Inferior parietal cortex (tissue), 1 donor: ENCODE data around the gene FBXL7.

Source experiments
- DNase-seq: peaks from one replicate; pipeline ENCODE4 v3.0.0-alpha.2; 2016; ENCODE audit errors: extremely low spot score

The FBXL7 gene

DNA sequence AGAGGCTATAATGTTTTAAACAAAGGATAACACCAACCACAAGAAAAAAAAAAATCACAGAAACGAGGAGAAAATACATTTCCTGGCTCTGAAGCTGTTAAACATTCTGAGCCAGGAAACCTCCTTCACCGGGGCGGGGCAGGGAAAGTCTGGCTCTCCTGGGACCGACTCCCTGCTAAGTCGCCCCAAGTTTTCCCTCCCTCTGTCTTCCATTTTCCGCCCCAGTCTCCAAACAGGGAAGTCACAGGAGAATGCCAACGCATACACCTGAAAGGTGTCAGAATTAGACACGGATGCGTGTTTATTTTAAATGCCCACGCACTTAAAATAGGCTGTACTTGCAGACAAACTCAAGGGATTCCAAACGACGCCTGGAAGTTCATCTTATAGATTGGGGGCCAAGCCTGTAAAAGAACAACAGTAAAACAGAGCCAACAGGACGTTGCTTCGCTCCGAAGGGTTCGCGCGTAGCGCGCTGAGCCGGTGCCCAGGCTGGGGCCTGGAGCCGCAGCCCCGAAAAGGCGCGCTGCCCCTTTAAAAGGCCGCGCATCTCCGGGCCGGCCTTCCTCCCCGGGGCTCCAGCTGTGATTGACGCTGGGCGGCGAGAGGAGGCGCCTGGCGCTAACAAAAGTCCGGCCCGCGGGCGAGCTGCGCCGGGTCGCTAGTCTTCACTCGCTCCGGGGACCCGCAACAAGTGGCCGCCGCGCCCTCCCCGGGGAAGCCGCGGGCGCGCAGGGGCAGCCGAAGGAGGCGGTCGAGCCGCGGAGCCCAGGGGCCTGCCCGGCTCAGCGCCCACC, at the start of gene FBXL7:
Gene FBXL7, plus strand, starts transcription at position 653 of the 797 bp plus-strand sequence.
- peak; percentile 66 for DNase-seq

DNA sequence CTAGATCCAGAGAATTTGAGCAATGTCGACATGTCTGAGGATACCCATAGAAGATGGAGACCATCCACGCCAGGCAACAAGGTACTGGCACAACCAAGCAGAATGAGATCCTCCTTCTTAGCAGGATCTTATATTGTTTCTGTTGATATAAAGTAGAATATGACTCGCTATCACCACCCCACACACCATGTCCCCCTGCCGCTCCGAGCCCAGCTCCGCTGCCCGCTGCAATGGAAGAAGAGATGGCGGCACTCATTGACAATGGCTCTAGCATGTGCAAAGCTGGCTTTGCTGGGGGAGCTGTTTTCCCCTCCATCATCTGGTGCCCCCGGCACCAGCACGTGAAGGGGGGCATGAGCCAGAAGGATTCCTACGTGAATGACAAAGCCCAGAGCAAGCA, 49.5 kb upstream of the FBXL7 start:
- DNase-seq, result no peak

DNA sequence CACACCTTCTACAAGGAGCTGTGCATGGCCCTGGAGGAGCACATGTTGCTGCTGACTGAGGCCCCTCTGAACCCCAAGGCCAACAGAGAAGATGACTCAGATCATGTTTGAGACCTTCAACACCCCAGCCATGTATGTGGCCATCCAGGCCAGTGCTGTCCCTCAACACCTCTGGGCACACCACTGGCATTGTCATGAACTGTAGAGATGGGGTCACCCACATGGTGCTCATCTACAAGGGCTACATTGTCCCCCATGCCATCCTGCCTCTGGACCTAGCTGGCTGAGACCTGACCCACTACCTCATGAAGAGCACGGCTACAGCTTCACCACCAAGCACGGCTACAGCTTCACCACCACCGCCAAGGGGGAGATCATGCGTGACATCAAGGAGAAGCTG, 49.0 kb upstream of the FBXL7 start:
- no peak for DNase-seq

DNA sequence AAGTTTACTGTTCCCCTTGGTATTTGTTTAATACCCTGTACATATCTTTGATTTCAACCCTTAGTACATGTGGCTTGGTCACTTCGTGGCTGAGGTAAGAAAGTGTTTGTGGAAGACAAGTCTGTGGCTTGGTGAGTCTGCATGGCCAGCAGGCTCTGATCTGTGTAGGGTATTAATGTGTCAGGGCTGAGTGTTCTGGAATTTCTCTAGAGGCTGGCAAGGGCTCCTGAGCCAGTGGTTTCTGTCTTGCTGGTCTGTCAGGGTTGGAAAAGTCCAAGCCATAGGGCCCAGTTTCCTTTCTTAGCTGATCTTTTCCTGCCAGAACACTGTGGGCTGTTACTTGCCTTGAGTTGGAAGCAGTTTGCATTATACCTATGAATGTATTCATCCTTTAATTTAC, 48.0 kb upstream of the FBXL7 start:
- no peak for DNase-seq

DNA sequence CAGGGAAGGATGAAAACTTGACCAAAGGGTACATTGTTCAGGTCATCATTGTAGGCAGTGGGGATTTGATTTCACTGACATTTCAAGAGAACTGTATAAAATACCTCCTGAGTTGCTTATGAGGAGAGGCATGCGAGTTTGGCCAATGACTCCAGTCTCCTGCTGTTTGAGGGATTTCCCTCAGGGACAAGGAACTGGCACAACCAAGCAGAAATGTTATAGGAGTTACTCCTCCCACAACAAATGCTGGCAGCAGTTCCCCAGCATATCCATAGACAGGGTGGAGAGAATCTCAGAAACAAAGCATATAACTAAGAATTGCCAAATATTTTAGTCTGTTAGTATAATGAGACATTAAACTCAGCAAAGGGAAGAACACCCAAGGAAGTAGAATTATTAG, 47.2 kb upstream of the FBXL7 start:
- DNase-seq, result no peak

DNA sequence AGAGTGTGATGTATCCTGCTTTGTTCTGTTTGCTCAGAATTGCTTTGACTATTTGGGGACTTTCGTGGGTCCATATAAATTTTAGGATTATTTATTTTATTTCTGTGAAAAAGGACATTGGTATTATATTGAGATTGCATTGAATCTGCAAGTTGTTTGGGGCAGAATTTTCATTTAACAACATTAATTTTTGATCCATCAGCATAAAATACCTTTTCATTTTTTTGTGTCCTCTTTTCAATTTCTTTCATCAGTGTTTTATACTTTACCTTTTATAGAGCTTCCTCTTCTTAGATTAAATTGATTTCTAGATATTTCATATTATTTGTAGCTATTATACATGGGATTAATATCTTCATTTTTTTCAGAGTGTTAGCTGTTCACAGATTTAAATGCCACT, 40.8 kb upstream of the FBXL7 start:
- no peak for DNase-seq

DNA sequence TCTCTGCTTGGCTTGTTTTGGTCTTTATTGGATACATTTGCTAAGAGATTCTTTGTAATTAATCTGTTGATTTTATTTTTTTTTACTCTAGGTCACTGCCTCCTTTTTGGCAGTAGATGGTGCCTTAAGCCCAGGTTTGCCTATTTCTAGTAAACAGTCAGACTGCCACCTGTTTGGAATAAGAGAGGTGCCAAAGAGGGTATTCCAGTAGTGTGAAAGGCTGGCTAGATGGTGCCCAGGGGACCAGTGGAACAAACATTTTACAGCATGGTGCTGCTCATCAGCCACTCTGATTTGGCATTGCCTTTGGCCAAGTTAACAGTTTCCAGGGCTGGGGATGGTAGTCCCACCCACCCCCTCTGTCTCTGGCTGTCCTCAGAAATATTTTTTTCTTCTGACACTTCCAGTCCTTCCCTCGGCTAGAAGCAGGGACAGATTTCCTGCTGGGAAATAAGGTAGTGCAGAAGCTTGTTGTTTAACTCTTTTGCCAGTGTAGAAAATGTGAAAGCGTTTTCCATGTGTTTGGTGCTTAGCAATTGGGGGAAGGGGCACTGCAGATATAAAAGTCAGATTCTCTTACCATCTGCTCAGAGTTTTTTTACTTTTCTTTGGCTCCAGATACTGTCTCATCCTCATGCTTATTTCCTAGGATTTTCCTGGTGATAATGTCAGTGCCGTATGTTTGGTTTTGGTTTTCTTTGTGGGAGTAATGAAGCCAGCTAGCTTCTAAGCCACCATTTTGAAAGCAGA, 36.6 kb upstream of the FBXL7 start:
- no peak for DNase-seq

DNA sequence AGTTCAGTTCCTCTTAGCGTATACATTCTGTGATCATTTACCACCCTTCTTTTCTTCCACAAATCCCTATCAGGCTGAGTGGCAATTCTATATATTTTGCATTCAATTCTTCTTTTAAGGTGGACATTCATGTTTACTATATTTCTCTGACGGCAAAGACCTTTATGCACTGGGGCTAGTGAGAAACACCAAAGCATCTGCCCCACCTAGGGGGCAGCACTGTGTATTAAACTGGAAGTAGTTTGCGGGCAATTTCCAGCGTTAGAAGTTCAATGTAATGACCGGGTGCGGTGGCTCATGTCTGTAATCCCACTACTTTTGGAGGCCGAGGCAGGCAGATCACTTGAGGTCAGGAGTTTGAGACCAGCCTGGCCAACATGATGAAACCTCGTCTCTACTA, 27.9 kb upstream of the FBXL7 start:
- DNase-seq, result no peak

DNA sequence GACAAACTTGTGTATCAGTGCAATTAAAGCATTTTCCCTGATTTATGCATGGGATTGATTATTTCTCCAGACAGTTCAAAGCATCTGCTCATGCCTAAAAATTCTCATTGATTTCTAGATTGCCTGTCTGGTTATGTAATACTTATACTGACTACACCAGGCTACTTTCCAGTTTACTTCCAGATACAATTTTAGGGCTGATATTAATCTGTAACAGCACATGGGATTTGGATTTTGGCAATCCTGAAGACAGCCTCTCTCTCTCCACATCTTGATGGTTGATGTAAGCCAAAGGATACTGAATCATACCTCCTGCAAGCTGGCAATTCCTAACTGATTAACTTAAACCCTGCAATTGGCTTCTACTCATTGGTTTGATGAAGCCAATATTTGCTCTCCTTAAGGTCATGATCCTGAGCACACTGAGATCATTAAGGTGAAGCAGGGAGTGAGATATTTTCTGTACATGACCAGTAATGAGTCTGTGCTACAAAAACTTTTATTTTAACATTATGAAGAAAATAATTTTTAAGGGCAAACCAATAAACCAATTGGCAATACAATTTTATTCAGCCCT, 25.7 kb upstream of the FBXL7 start:
- DNase-seq, result no peak

DNA sequence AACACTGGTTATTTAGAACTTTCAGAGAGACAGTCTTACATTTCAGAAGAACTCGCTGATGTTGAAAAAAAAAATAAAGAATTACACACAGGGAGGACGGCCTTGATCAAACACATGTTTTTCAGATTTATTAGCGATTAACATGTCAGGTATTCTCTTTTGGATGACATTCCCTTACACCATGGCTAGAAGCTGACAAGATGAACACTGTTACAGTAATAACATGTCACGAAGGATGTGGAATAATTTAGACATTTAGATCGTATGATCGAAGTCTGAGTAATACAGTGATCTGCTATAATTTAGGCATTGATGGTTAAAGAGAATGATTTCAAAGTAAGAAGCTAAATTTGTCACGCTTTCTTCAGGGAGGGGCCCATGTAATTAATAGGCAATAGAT, 24.6 kb upstream of the FBXL7 start:
- no peak for DNase-seq

DNA sequence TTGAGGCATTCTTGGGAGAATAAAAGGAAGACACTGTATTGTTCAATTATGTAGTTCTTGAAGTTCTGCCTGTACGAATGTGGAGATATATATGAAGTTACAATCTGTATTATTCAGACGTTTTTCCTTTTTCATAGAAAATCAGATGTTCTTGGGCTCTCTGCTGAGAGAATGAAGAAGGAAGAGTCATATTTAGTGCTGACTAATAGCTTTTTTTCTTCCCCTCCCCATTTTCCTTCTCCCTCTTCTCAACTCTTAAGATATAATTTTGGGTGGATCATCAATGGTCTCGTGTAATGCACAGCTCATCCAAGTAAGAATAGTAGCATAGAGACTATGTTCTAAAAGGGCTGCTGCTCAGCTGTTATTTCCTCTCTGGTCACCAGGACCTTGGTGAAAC, 23.0 kb upstream of the FBXL7 start:
- no peak for DNase-seq

DNA sequence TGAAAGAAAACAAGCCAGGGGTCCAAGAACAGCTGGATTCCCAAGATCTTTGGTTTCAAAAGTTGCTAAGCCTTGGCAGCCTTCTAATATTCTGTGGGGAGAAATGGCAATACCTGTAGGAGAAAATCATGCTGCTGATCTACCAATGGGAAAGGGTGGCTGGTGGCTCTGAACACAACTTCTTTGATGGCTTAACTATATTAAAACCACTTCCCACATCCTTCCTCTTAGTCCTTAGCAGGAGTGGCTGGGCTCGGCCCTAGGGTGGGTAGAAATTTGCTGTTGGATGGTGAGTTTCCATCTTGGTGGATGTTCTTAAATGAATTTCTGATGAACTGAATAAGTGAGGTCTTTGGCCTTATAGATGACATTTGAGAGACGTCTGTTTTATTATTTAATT, 19.5 kb upstream of the FBXL7 start:
- DNase-seq, result no peak

DNA sequence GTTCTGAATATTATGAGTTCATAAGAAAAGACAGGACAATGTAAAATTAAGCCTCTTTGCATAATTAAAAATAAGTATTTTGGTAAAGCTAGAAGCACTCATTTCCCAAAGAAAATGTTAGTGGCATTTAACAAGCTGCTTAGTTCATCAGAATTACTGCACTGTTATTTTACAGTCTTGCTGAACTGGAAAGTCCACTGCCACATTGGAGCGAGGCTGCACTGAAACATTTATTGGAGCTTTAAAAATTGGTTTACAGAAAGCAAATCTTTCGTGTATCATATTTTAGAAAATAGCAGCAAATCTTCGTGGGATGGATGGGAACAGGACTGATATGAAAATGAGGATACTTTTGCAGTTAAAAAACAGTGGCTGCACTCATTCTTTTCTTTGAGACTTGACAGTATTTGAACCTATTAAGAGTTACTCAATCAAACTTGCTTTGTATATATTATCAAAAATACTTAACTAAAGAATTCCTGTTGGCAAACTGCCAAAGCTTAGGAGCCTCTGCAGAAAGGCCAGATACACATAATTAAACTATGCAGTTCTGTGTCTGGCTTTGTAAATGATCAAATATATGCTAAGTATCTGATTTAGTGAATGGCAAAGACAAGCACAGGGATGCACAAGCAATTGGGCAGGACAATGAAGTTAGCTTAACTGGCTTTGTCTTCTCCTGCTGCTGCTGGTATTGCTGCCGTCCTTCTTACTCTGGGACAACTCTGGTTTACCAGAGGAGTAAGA, 16.5 kb upstream of the FBXL7 start:
- no peak for DNase-seq

DNA sequence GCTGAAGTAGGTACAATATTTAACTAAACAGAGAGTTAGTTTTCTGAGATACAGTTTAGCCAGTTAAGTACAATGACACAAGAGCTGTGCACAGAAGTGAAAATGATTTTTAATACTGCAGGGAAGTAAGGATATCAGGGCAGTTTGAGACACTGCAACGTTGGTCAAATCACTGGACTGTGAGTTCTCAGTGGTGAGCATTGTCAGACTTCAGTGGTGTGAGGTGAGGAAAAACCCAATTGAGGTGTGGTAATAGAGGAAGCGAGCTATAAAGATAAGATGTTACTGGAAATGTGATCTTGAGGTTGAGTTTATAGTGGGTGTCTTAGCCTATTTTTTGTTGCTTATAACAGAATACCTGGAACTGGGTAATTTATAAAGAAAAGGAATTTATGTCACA, 12.8 kb upstream of the FBXL7 start:
- DNase-seq, result no peak

DNA sequence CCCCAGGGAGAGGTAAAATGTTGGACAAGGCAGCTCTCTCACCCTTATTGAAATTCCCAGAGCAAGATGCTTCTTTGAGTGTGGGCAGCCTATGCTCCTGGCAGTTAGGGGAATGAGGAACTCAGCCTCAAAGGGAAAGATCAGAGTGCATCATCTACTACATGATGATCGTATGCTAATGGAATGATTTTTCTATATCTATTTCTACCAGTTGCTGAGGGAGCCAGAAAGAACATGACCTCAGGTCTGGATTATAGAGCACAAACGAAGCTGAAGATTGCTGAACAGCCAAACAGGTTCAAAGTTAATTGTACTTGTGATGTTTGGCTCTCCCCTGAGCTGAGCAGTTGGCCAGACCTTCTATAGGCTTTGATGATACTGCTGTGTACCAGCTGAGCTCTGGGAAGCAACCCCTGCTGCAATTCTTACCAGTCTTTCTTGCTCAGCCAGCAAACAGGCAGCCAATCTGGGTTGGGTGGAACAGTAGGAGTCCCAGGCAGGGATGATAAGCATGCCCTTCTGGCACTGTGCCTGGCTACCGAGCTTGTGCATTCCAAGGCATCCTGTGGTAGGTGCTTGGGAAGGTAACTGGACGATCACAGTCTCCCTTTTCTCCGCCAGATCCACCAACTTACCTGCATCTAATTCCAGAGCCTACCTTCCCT, 10.3 kb upstream of the FBXL7 start:
- no peak for DNase-seq

DNA sequence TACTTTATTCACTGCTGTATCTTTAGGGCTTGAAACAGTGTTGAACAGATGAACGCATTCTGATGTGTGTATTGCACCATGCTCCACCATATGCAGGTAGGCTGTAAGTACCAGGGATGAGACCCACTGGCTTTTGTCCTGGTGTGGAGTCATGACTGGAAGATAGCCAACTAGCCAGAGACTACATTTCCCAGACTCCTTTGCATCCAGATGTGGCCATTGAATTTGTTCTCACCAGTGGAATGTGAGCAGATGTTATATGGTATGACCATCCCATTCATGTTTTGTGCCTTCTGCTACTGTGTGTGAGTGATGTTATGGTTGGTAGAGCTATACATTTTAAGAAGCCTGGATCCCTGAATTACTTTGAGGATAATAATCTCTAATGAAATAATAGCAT, 7.4 kb upstream of the FBXL7 start:
- no peak for DNase-seq

DNA sequence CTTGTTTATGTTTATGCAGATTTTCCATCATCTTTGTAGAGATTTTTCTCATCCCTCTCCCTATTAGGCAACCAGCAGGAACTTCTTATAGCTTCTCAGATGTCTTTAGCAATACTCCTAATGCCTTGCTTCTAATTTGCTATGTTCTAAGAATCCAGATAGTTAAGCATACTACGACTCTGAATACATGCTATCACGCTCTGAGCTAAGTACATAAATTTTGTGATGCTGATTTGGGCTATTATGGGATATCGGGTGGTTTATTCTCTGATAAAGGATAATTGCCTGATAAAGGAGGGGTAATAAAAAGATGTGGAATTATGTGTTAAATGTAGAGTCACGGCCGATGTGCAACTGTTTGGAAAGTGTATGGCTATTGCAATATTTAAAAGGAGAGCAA, 6.5 kb upstream of the FBXL7 start:
- no peak for DNase-seq

DNA sequence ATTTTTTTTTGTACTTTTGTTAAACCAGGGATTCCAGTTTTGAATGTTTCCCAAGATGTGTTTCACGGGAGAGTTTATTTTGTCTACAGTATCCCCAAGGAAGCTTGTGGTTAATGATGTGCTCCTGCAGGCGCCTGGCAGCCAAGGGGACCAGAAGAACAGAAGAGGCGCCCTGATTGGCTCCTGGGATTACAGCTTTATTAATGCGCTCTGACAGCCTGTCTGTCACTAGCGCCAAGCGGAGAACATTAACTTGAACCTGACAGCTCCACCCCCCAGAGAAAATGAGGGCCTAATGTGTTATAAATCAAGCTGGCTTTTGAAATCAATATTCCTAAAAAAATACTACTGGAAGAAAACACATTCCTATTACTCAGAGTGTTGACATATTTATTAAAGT, 5.0 kb upstream of the FBXL7 start:
- DNase-seq, result no peak

DNA sequence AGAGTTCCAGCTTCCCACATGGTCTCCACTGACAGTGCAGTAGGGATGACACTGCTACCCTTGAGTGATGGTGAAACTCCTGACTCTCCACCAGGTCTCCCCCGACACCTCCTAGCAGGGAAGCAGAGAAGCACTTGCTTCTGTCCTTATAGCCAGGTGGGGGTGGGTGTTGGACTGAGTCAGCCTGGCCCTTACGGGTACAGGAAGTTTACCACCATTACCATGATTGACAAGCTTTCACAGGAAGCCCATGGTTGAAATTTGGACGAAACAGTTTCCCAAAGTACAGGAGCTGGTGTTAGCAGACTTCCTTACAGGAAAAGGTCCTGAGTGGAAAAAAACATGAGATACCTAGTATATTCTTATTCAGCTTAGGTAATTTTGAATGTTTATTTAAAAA, 3.1 kb upstream of the FBXL7 start:
- DNase-seq, result no peak

DNA sequence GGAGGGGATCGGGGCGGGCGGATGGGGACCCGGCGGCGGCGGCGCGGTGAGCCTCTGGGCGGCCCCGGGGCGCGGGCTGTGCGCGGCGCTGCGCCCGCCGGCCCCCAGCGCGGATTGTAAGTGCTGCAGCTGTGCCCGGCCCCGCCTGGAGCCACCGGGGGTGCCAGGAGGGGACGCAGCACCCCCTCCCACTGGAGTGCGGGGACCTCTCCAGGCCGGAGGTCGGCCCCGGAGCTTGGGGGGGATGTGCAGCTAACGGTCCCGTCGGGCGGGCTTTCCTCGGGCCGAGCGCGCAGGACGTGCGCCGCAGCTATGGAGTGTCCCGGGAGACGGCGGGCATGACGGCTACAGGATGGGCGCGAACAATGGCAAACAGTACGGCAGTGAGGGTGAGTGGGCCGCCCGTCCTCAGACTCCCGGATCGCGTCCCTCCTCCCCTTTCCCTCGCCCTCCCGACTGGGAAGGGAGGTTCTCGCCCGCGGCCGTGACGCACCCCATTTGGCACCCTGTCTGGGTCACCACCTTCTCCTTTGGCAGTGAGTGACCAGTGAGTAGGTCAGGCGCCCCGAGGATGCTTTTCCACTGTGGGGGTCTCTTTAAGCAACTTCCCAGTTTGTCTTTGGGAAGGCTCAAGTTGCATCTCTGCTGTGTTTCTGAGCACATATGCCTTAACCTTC, 483 bp downstream of the FBXL7 start:
- peak; percentile 18 for DNase-seq

DNA sequence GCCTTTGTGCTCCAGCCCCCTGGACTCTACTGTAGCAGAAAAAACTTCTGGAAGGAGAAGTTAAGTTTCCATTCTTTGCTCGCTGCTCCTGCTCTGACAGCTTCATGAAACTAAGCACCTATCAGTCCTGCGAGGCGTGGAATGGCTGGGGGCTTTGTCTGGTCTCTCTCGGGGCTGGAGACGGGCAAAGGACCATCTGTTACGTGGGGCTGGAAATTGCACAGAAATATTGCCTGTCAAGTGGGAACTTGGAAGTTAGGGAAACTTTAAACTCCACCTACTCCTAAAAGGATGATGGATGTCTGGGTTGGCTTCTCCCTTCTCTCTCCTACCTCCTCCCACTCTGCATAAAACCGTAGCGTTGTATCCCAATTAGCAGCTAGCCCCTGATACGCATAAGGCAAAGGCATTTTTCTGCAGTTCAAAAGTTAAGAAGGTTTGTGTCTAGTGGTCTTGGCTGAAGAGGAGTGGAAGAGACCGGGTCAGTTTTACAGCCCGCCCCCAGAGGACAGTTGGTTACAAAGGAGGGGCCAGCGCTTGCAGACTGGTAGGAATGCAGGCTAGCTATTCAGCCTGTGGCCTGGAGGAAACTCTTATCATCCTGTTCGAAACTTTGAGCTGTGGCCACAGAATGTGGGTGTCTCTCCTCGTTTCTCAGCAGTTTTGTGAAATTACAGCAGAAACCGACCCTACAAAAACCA, 1.3 kb downstream of the FBXL7 start:
- DNase-seq, result peak; percentile 41
